Iris pigment epithelial cell (primary cell): ENCODE measurements around the gene GNG2.
A peak's percentile ranks its signal among the peaks of the same experiment; 100 is the strongest.

ENCODE experiments used
- DNase-seq: peaks from one replicate; pipeline ENCODE4 v3.0.0-alpha.2; 2011; ENCODE audit warnings: low read depth

The GNG2 gene

GRCh38 chr14:51856792-51857296 is 3.6 kb upstream of the GNG2 start:
- DNase-seq, result no peak

DNA sequence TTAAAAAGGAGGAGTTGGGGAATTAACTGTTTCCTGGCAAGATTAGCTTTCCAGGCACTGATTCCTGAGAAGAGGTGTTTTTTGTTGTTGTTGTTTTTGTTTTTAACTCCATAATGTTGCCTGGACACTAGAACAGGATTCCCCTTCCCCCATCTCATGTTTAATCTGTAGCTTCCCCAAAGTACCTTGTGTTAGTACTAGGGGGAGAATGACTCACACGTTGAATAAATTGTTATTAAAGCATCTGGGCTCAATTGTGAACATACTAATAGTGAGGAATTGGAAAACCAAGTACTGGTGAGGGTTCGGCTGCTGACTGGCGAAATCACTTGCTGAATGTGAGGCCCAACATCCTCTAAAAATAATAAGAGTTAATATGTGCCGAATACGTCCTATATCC is 1.3 kb upstream of the GNG2 start:
- no peak for DNase-seq

DNA sequence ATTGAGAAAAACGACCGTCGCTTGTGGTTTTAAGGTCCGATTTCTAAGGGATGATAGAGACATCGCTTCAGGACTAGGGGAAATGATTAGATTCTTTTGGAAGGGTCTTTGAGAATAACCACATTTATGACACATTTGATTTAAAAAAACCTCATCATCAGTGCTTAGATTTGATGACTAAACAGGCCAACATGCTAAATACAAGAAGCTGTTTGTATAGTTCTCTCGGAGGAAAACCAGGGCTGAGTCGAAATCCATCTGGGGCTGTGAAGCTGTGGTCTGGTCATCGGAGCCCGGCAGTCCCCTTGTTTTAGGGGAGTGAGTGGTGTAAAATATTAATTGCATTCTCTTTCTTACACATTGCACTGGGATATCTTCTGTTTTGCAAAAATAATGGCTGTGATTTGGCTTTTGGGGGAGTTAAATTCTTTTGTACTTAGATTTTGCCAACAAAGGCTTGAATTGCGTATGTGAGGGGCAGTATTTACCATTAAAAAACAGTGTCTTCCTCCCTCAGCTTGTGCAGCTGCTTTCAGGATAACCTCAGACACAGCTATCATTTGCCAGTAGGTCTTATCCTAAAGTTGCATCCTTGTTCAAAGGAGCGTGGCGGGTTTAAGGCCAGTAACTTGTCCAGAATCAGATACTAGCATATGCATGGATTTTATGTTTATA is 550 bp downstream of the GNG2 start:
- no peak for DNase-seq

DNA sequence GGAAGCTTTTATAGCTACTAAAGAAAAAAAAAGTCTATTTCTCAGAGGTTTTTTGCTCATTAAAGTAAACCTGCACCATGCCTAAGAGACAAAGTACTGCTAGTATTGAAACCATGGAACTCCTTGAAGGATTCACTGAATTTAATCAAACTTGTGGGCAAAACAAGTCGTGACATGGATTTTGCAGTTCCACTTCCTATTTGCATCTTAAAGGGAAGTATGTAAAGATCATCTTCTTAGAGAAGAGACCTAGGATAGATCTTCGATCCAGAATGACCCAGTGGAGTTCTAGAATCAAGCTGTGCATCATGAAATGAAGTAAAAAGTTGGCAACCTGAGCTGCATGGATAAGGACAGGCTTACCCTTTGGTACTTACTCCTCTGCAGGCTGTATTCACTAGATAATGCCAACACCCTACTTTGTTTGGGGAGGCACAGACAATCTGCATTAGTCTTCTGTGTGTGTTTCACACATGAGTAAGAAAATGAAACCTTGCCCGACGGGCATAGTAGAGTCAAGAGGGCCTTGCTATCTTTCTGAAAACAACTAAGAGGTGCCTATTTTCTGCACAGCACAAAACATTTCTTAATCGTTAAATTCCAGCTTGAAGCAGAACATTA is 1.9 kb downstream of the GNG2 start:
- no peak for DNase-seq

DNA sequence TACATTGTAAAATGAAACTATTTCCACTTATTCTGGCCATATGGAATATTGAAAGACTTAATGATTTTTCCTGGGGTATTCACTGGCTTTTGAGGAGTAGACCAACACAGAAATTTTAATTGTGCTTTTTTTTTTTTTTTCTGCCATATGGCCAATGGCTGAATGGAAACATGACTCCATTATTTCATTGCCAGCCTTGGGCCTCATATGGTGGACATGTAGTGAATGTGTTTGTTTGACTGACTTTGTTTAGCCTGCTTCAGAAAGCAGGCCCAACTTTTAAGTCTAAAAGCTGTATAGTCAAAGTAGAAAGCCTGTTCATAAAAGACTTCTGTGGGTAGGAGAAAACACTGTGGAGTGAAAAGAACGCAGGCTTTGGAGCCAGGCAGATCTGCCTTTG is 2.4 kb downstream of the GNG2 start:
- no peak for DNase-seq

DNA sequence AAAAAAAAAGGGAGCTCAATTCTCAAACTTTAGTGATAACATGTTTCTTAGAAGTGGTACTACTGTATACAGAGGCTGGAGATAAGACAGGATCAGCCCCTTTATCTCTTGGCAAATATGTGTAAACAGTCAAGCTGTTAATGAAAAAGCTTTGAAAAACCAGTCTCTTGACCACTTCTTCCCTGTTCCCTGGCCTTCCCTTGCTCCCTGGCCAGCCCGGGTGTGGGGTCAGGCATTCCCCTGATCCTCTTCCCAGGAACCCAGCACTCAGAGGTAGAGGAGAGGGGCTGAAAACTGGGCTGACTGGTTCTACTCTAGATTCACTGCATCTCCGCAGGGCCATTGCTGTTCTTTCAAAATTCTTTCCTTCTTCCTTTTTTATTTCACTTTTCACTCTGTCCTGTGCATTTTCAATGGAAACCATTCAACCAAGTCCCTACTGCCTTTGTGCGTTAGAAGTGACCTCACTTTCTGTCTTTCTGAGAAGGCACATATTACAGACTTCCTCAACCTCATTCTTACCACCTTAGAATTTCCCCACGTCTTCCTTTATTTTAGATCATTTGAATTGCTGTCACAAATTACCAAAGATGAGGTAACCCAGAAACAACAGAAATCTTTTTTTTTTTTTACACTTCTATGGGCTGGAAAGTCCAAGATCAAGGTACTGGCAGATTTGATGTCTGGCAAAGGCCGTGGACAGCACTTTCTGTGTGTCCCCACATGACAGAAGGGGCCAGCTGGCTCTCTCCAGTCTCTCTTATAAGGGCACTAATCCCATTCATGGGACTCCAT is 5.7 kb downstream of the GNG2 start:
- DNase-seq, result no peak

- no peak for DNase-seq
Observed at GRCh38 chr14:51867741-51868140, 7.3 kb downstream of the GNG2 start.

GRCh38 chr14:51868405-51868804 is 8.0 kb downstream of the GNG2 start:
- DNase-seq, result no peak

DNA sequence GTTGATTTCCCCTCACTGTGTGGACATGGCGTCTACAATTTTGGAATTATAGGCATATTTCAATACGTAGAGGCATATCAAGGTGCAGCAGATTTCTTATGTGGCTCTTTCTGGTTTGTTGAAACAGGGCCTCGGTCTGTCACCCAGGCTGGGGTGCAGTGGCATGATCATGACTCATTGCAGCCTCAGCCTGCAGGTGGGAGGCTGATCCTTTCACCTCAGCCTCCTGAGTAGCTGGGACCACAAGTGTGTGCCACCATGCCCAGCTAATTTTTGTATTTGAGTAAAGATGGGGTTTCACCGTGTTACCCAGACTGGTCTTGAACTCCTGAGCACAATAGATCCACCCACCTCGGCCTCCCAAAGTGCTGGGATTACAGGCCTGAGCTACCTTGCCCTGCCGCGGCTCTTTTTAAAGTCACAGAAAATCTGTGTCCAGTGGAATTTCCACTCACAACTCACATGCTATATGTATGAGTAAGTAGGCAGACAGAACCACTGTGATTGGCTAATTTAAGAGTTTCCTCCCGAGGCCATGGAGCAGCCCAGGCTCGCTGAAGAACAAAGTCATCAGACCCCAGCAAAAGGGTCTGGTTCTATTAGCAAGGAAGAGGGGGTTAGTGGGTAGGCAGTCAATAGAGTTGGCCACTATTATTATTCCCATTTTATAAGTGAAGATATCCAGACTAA is 9.1 kb downstream of the GNG2 start:
- no peak for DNase-seq

DNA sequence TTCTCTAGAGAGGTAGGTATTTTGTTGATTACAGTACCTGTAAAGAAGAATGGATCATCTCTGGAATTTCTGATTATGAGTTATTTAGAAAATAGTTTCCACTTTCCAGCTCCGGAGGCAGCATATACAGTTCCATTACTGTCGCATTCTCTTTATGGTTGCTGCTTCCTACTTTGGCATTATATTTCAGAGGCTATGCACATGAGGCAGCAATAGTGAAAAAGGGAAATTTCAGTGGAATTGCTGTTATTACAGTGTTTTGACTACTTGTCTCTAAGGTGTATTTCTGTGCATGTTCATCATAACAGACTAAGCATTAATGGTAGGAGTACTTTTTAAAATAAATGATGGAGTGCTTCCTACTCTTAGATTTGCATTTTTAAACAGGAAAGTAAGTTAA is 10.2 kb downstream of the GNG2 start:
- DNase-seq, result no peak

DNA sequence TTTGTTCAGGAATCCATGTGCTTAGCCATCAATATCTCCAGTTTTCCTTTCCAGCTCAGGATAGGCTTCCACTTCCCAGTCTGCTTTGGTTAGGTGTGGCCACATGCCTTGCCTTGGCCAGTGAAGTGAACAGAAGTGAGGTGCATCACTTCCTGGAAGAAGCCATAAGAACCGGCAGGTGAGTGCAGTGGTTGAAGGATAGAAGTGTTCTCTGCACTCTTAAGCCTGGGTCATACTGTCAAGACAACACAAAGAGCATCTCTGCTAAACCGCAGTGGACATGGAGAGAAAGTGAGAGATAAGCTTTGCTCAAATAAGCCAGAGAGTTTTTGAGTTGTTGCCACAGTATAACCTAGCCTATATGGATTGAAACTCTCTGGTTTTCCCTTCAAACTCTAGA is 11.4 kb downstream of the GNG2 start:
- DNase-seq, result no peak

DNA sequence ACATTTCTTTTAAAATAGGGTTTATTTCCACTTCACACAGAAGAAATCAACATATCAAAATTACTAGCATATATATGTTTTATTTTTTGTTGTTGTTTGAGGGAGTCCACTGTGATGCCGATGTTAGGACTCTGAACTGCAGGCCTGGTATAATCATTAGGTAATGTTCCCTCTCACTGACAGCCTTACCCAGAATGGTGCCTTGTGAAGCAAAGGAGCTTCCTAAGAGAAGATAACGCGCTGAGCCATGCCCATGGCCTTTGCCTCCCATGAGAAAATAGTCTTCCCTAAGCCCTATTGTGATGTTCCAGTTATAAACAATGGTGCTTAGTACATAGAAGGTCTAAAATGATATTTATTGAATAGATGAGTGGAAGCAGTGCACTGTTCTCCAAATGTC is 12.0 kb downstream of the GNG2 start:
- no peak for DNase-seq

- peak; percentile 98 for DNase-seq
Observed at GRCh38 chr14:51873221-51873893, 12.9 kb downstream of the GNG2 start.

GRCh38 chr14:51877810-51878209 is 17.4 kb downstream of the GNG2 start:
- no peak for DNase-seq

GRCh38 chr14:51879170-51879569 is 18.8 kb downstream of the GNG2 start:
- DNase-seq, result no peak

GRCh38 chr14:51880835-51881580 is 20.6 kb downstream of the GNG2 start:
- DNase-seq, result peak; percentile 75

- DNase-seq, result no peak
Observed at GRCh38 chr14:51881636-51882035, 21.2 kb downstream of the GNG2 start.

DNA sequence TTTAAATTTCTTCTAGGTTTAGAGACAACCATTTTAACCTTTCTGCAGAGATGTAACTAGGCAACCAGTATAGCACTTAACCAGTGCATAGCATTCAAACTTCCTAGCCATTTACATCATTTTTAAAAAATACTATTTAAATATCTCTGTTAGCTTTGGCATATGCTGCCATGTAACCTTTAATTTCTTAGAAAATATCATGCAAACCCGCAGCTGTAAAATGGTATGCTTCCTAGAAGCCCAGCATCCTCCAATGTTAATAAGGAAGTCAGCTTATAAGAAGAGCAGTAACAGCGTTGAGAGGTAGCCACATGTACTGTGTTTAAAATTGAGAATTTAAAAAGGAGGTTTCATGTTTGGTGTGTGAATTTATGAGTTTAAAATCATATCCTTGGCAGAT is 22.8 kb downstream of the GNG2 start:
- no peak for DNase-seq

GRCh38 chr14:51884086-51884927 is 23.9 kb downstream of the GNG2 start:
- DNase-seq, result peak; percentile 96

DNA sequence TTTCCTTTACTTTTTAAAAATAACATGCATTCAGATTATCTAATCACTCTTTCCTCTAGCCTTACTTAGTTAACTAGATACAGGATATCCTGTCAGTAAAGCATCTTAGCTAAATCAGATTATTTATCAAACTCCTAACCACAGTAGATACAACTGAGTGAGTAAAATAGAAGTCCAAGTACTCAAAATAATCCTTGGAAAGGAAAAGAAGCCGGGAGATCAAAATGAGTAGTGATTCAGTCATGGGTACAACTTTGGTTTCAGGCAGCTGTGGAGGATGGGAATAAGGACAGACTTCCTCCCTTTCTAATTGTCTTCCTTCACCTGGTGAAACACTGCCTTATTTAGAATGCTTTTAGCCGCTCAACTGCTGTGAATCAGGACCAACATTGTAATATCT is 29.4 kb downstream of the GNG2 start:
- peak; percentile 38 for DNase-seq
